Liver (tissue), 9 donors: ENCODE data around the gene CDCA5. TPM values are rescaled to one million over a fixed set of nuclear protein-coding genes. Genes with fewer than 3 reads are reported as not detected.
A peak's percentile ranks its signal among the peaks of the same experiment; 100 is the strongest.

Source experiments
- DNase-seq: peaks from one replicate; pipeline ENCODE4 v3.0.0-alpha.2; 2017; ENCODE audit warnings: low spot score
- H3K27ac ChIP-seq, 2 donors: one replicate each; pipeline ENCODE4 v1.7.0; 2013; ENCODE audit warnings: inconsistent platforms in 2 of 2, low read length in 2 of 2, control low read depth in 1 of 2, low read depth in 1 of 2, mild to moderate bottlenecking in 1 of 2
- H3K27me3 ChIP-seq, 4 donors: one replicate each; pipeline versions ENCODE4 v1.6.1 to v1.7.0; 2013; ENCODE audit warnings: low read length in 3 of 4, inconsistent platforms in 1 of 4, mild to moderate bottlenecking in 1 of 4, moderate library complexity in 1 of 4; ENCODE audit not compliant: control insufficient read depth in 4 of 4, insufficient read depth in 4 of 4
- H3K36me3 ChIP-seq, 4 donors: one replicate each; pipeline versions ENCODE4 v1.6.1 to v1.7.0; 2013; ENCODE audit warnings: low read length in 3 of 4, mild to moderate bottlenecking in 3 of 4, low read depth in 1 of 4, moderate library complexity in 1 of 4; ENCODE audit not compliant: control insufficient read depth in 4 of 4, insufficient read depth in 3 of 4
- H3K4me1 ChIP-seq, 4 donors: one replicate each; pipeline versions ENCODE4 v1.6.1 to v1.7.0; 2013; ENCODE audit warnings: low read length in 3 of 4, mild to moderate bottlenecking in 3 of 4, moderate library complexity in 1 of 4; ENCODE audit not compliant: control insufficient read depth in 4 of 4, insufficient read depth in 4 of 4
- H3K4me3 ChIP-seq, 3 donors: one replicate each; pipeline versions ENCODE4 v1.6.1 to v1.7.0; 2013; ENCODE audit warnings: low read length in 3 of 3, control low read depth in 1 of 3, low read depth in 1 of 3, mild to moderate bottlenecking in 1 of 3
- H3K9ac ChIP-seq, 2 donors: one replicate each; pipeline ENCODE4 v1.7.0; 2013; ENCODE audit warnings: low read length in 2 of 2, mild to moderate bottlenecking in 2 of 2, moderate library complexity in 2 of 2, control low read depth in 1 of 2, low read depth in 1 of 2
- H3K9me3 ChIP-seq, 4 donors: one replicate each; pipeline versions ENCODE4 v1.6.1 to v1.7.0; 2013; ENCODE audit warnings: low read length in 3 of 4; ENCODE audit not compliant: control insufficient read depth in 4 of 4
- ATF3 ChIP-seq: IDR thresholded peaks from 2 replicates; pipeline ENCODE4 v1.6.1; 2016; ENCODE audit warnings: antibody characterized with exemption
- CTCF ChIP-seq: fragments of 150-350 bp; IDR thresholded peaks from 2 replicates; pipeline ENCODE4 v1.5.1; 2017; ENCODE audit warnings: improper control_type of control experiment, low read depth, low read length; ENCODE audit not compliant: missing input control
- EGR1 ChIP-seq, 2 donors: IDR thresholded peaks; 2 replicates each; pipeline ENCODE4 v1.6.1; 2016 to 2018; ENCODE audit warnings: antibody characterized with exemption in 2 of 2, low read depth in 2 of 2
- FOXA1 ChIP-seq: IDR thresholded peaks from 2 replicates; pipeline ENCODE4 v1.6.1; 2016; ENCODE audit warnings: antibody characterized with exemption
- FOXA2 ChIP-seq: IDR thresholded peaks from 2 replicates; pipeline ENCODE4 v1.6.1; 2016; ENCODE audit warnings: antibody characterized with exemption
- HNF4A ChIP-seq, 2 donors: conservative IDR thresholded peaks; 2 replicates each; pipeline ENCODE4 v1.6.1; 2016; ENCODE audit warnings: antibody characterized with exemption in 2 of 2, mild to moderate bottlenecking in 2 of 2
- JUND ChIP-seq, 2 donors: IDR thresholded peaks; 2 replicates each; pipeline ENCODE4 v1.6.1; 2016; ENCODE audit warnings: antibody characterized with exemption in 2 of 2
- MAX ChIP-seq: IDR thresholded peaks from 2 replicates; pipeline ENCODE4 v1.6.1; 2016; ENCODE audit warnings: antibody characterized with exemption
- ZBTB33 ChIP-seq: IDR thresholded peaks from 2 replicates; pipeline ENCODE4 v1.6.1; 2016; ENCODE audit warnings: antibody characterized with exemption
- WGBS: extraction: QIAGEN DNeasy Blood & Tissue Kit; methylation state at CpG from one replicate; pipeline ENCODE4 v1.1.7; 2013; 5-methylcytosine and 5-hydroxymethylcytosine counted together
- polyA plus RNA-seq, 2 donors: library from polyadenylated mRNA; stranded (reverse) in 1 of 2; unstranded in 1 of 2; fragments of 200-250 nt in 1 of 2; fragments of >200 nt in 1 of 2; fragmentation: Nextera tagmentation in 1 of 2; extraction: Ambion mirVana in 1 of 2; gene quantifications; one replicate each; pipeline versions ENCODE4 v1.2.1 to v1.2.3, GENCODE V29; 2013 to 2015
- total RNA-seq, 2 donors: library from RNA; depleted of rRNA; stranded (reverse); fragments of >200 nt; gene quantifications; one replicate each; pipeline ENCODE4 v1.2.3, GENCODE V29; 2014
- donor health status: healthy.
- donor health status: healthy.
- donor health status: healthy.
- donor health status: healthy.
- donor health status: healthy.

Gene CDCA5
- total and polyA plus RNA-seq, 4 donors, result 0.17 to 12.0 (median 1.7) TPM

GRCh38 chr11:65053827-65054508, 29.9 kb downstream of the CDCA5 start:
- Histone ChIP-seq H3K27ac (no peak overlapping the region), H3K36me3 (no peaks in the 10 kb centered on the region), H3K9ac (no peak overlapping the region), H3K9me3 (no peaks in the 10 kb centered on the region), H3K4me3 (no peak overlapping the region), H3K4me1 (peaks cover 0 to 4% (median 1%) of the 10 kb centered on the region in 4 donors), H3K27me3 (no peaks in the 10 kb centered on the region)
- WGBS, result 64% methylated on average over 8 of the region's 8 CpGs
- TF ChIP-seq MAX (no peak), CTCF (no peak)
- DNase-seq, result no peak

- 88% methylated on average over 9 of the region's 9 CpGs for WGBS
- no peak for DNase-seq
- TF ChIP-seq ZBTB33 (no peak), FOXA1 (no peak), HNF4A (conservative IDR thresholded peaks at IDR 0.05) (no peak), JUND (IDR thresholded peaks at IDR 0.05) (no peak), EGR1 (IDR thresholded peaks at IDR 0.05; ENCODE audit: low read depth in 2 of 2) (no peak), FOXA2 (no peak)
- Histone ChIP-seq H3K27ac (no peak overlapping the region), H3K4me1 (peaks cover 0 to 4% (median 1%) of the 10 kb centered on the region in 4 donors), H3K4me3 (no peak overlapping the region), H3K36me3 (no peaks in the 10 kb centered on the region), H3K9me3 (no peaks in the 10 kb centered on the region), H3K27me3 (no peaks in the 10 kb centered on the region), H3K9ac (no peak overlapping the region)
These were observed 32.4 kb downstream of the CDCA5 start for GRCh38 chr11:65051398-65051858.

- no peak overlapping the region for H3K9ac ChIP-seq
These were observed 36.0 kb downstream of the CDCA5 start for GRCh38 chr11:65047581-65048422.

More at GRCh38 chr11:65047581-65048422, 36.0 kb downstream of the CDCA5 start:
- Histone ChIP-seq H3K27ac (no peak overlapping the region), H3K36me3 (peaks cover 0 to 5% (median 2%) of the 10 kb centered on the region in 4 donors), H3K4me1 (peaks cover 0 to 7% (median 1%) of the 10 kb centered on the region in 4 donors), H3K9me3 (no peaks in the 10 kb centered on the region), H3K27me3 (no peaks in the 10 kb centered on the region), H3K4me3 (peak overlapping the region in 2 of 3 donors; percentile 13 to 16)
- TF ChIP-seq FOXA1 (no peak), ZBTB33 (no peak), ATF3 (no peak)
- no peak for DNase-seq
- WGBS, result 41% methylated on average over 56 of the region's 56 CpGs
